Kidney (tissue), 14 donors: Measurements from ENCODE around the gene MAIP1. TPM values are rescaled to one million over a fixed set of nuclear protein-coding genes. Genes with fewer than 3 reads are reported as not detected.
A peak's percentile ranks its signal among the peaks of the same experiment; 100 is the strongest.

Experiments
- DNase-seq, 5 donors: peaks; one replicate each; pipeline ENCODE4 v3.0.0-alpha.2; 2013 to 2020
- FAIRE-seq: peaks from 2 replicates; lab custom pipeline; 2012; peaks lifted over from hg19 to GRCh38; lab: Jason Lieb, UNC
- H3K27ac ChIP-seq, 2 donors: one replicate each; pipeline ENCODE4 v1.7.0; 2013; ENCODE audit warnings: low read depth in 2 of 2, low read length in 2 of 2, inconsistent platforms in 1 of 2
- H3K27me3 ChIP-seq: one replicate; pipeline ENCODE4 v1.7.1; 2013; ENCODE audit warnings: low read length, inconsistent platforms; ENCODE audit not compliant: control insufficient read depth, insufficient read depth
- H3K36me3 ChIP-seq, 3 donors: one replicate each; pipeline versions ENCODE4 v1.7.0 to v1.7.1; 2013; ENCODE audit warnings: low read length in 3 of 3, control low read depth in 1 of 3, inconsistent platforms in 1 of 3; ENCODE audit not compliant: insufficient read depth in 3 of 3, control insufficient read depth in 2 of 3
- H3K4me1 ChIP-seq, 3 donors: one replicate each; pipeline versions ENCODE4 v1.7.0 to v1.7.1; 2013; ENCODE audit warnings: low read length in 3 of 3, inconsistent platforms in 1 of 3, low read depth in 1 of 3; ENCODE audit not compliant: control insufficient read depth in 2 of 3, insufficient read depth in 2 of 3
- H3K4me3 ChIP-seq, 3 donors: one replicate each; pipeline versions ENCODE4 v1.7.0 to v1.8.1; 2013; ENCODE audit warnings: low read length in 3 of 3, control low read depth in 1 of 3, inconsistent platforms in 1 of 3
- H3K9ac ChIP-seq, 3 donors: one replicate each; pipeline versions ENCODE4 v1.7.0 to v1.7.1; 2013; ENCODE audit warnings: low read length in 3 of 3, control low read depth in 1 of 3, inconsistent platforms in 1 of 3
- H3K9me3 ChIP-seq, 3 donors: one replicate each; pipeline versions ENCODE4 v1.7.0 to v1.7.1; 2013; ENCODE audit warnings: low read length in 3 of 3, control low read depth in 1 of 3, inconsistent platforms in 1 of 3; ENCODE audit not compliant: control insufficient read depth in 2 of 3, insufficient read depth in 1 of 3
- intact Hi-C: fragments of 100-400 bp; cut with DNase I; formaldehyde crosslinking; loops from one replicate; pipeline ENCODE4 v1.11.1; 2022
- polyA plus RNA-seq: library from polyadenylated mRNA; stranded (reverse); fragments of 350-450 nt; fragmentation: Illumina TruSeq; extraction: RNeasy Lipid Tissue Mini Kit (QIAGEN cat#74804); gene quantifications from one replicate; pipeline ENCODE4 v1.2.3, GENCODE V29; 2014; ENCODE audit warnings: low read depth, low replicate concordance; ENCODE audit not compliant: insufficient read depth
- total RNA-seq: library from RNA; stranded (reverse); fragmentation: NEBNext Ultra II Directional; extraction: Animal tissue kit (Norgen Biotek cat#: 25700); gene quantifications from one replicate; pipeline ENCODE4 v1.2.1, GENCODE V29; 2021
- TF ChIP-seq, protein P1 (sequence below): IDR thresholded peaks from 3 replicates; pipeline ENCODE4 v1.5.1; 2012; ENCODE audit warnings: mild to moderate bottlenecking, moderate library complexity, borderline replicate concordance; ENCODE audit not compliant: insufficient read depth; ENCODE audit errors: extremely low read depth
- donor health status: control.
- donor health status: control.
- donor health status: control.
- donor health status: control.
- donor health status: control.
- donor health status: DM: yes; HTN: yes; CAD: no.
- donor health status: Normal renal cell carcinoma (clear cell type).

Gene MAIP1
- total and polyA plus RNA-seq, 2 donors from 2014 or later: 16.0 to 43.1 TPM

GRCh38 chr2:199973703-199974102 is 18.3 kb downstream of the MAIP1 start:
- H3K4me1 ChIP-seq: peaks cover 0 to 8% (median 0%) of the 10 kb centered on the region in 3 donors
- H3K9me3 ChIP-seq: no peaks in the 10 kb centered on the region
- no peaks in the 10 kb centered on the region for H3K36me3 ChIP-seq
- TF ChIP-seq, protein P1, sequence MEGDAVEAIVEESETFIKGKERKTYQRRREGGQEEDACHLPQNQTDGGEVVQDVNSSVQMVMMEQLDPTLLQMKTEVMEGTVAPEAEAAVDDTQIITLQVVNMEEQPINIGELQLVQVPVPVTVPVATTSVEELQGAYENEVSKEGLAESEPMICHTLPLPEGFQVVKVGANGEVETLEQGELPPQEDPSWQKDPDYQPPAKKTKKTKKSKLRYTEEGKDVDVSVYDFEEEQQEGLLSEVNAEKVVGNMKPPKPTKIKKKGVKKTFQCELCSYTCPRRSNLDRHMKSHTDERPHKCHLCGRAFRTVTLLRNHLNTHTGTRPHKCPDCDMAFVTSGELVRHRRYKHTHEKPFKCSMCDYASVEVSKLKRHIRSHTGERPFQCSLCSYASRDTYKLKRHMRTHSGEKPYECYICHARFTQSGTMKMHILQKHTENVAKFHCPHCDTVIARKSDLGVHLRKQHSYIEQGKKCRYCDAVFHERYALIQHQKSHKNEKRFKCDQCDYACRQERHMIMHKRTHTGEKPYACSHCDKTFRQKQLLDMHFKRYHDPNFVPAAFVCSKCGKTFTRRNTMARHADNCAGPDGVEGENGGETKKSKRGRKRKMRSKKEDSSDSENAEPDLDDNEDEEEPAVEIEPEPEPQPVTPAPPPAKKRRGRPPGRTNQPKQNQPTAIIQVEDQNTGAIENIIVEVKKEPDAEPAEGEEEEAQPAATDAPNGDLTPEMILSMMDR: peak; percentile 63
- H3K4me3 ChIP-seq: no peak overlapping the region
- peak in 1 of 5 donors; percentile 47 for DNase-seq
- no peak overlapping the region for H3K9ac ChIP-seq
- no peaks in the 10 kb centered on the region for H3K27me3 ChIP-seq
- peak; percentile 80 for FAIRE-seq
- no peak overlapping the region for H3K27ac ChIP-seq
- intact Hi-C loops: no loop called here

GRCh38 chr2:199975273-199975895 is 20.0 kb downstream of the MAIP1 start:
- TF ChIP-seq, protein P1: no peak

DNA sequence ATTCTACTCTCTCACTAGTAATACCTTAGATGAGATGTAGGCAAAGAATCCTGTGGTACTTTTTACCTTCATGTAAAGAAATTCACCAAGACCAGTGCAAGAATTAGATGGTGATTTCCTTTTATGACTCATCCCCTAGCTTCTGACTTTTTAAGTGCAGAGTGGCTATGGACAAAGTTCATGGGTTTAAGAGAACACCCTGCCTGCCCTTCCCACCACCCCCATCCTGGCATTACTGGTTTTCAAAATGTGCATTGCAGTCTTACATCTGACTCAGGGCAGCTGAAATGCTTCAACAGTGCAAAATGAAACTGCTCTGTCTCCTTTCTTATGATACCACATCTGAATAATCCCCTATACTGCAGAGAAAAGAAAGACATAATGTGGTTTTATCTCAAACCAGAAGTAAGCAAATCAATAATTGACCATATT is 22.6 kb downstream of the MAIP1 start:
- no peak for FAIRE-seq
- H3K4me1 ChIP-seq: peaks cover 0 to 11% (median 2%) of the 10 kb centered on the region in 3 donors
- no peaks in the 10 kb centered on the region for H3K27me3 ChIP-seq
- H3K9ac ChIP-seq: no peak overlapping the region
- TF ChIP-seq, protein P1: no peak
- DNase-seq: peak in 1 of 5 donors; percentile 30
- peak overlapping the region in 1 of 2 donors; percentile 33 for H3K27ac ChIP-seq
- intact Hi-C loops: no loop called here
- no peaks in the 10 kb centered on the region for H3K36me3 ChIP-seq
- H3K9me3 ChIP-seq: no peaks in the 10 kb centered on the region
- H3K4me3 ChIP-seq: peak overlapping the region in 1 of 3 donors; percentile 9

More at GRCh38 chr2:199975273-199975895, 20.0 kb downstream of the MAIP1 start:
- Histone ChIP-seq H3K27ac (no peak overlapping the region), H3K36me3 (no peaks in the 10 kb centered on the region), H3K27me3 (no peaks in the 10 kb centered on the region), H3K4me3 (no peak overlapping the region), H3K9me3 (no peaks in the 10 kb centered on the region), H3K4me1 (peaks cover 0 to 11% (median 2%) of the 10 kb centered on the region in 3 donors), H3K9ac (no peak overlapping the region)
- DNase-seq (no peak), FAIRE-seq (no peak)
- intact Hi-C loops: no loop called here
